Neural cell (in vitro differentiated cells): ENCODE measurements around the gene PACS2. TPM values are rescaled to one million over a fixed set of nuclear protein-coding genes. Genes with fewer than 3 reads are reported as not detected.
"Not testable (repeated sequence)": the region's sequence is repeated elsewhere in the genome, so short reads cannot be mapped to it uniquely, and the experiment has no call there.

Experiments
- H2AFZ ChIP-seq: fragments of 200-600, 300-800 bp; sonication (generic), shearing (Covaris generic); 2 replicates; pipeline ENCODE4 v1.6.0; 2014; ENCODE audit warnings: low read depth, mild to moderate bottlenecking, antibody characterized with exemption, low read length, moderate library complexity
- H3F3A ChIP-seq: fragments of 200-600 bp; shearing (Covaris generic); 2 replicates; pipeline ENCODE4 v1.6.1; 2016; ENCODE audit warnings: mild to moderate bottlenecking, moderate library complexity, mixed read lengths, antibody characterized with exemption, low read length; ENCODE audit not compliant: insufficient read depth, poor library complexity, severe bottlenecking
- H3K27ac ChIP-seq: fragments of 200-600, 300-800 bp; sonication (generic), shearing (Covaris generic); 2 replicates; pipeline ENCODE4 v1.5.1; 2014; ENCODE audit warnings: mild to moderate bottlenecking, low read length, moderate library complexity
- H3K27me3 ChIP-seq: fragments of 300-800, 200-600 bp; sonication (generic), shearing (Covaris generic); 2 replicates; pipeline ENCODE4 v1.6.0; 2014; ENCODE audit warnings: mild to moderate bottlenecking, low read depth, low read length, moderate library complexity; ENCODE audit not compliant: insufficient read depth
- H3K36me3 ChIP-seq: fragments of 300-800, 200-600 bp; sonication (generic), shearing (Covaris generic); 2 replicates; pipeline ENCODE4 v1.5.1; 2014; ENCODE audit warnings: mild to moderate bottlenecking, antibody characterized with exemption, low read length, moderate library complexity; ENCODE audit not compliant: insufficient read depth
- H3K4me2 ChIP-seq: fragments of 300-800, 200-600 bp; sonication (generic), shearing (Covaris generic); 2 replicates; pipeline ENCODE4 v1.6.0; 2014; ENCODE audit warnings: mild to moderate bottlenecking, low read length
- H3K4me3 ChIP-seq: fragments of 300-800, 200-600 bp; sonication (generic), shearing (Covaris generic); 2 replicates; pipeline ENCODE4 v1.5.1; 2014; ENCODE audit warnings: mild to moderate bottlenecking, low read length, moderate library complexity
- H3K79me2 ChIP-seq: fragments of 200-600 bp; shearing (Covaris generic); replicated peaks from 2 replicates; pipeline ENCODE4 v1.6.0; 2014; ENCODE audit warnings: mild to moderate bottlenecking, low read length, moderate library complexity; ENCODE audit not compliant: insufficient read depth
- H3K9ac ChIP-seq: fragments of 300-800, 200-600 bp; sonication (generic), shearing (Covaris generic); 2 replicates; pipeline ENCODE4 v1.6.1; 2016; ENCODE audit warnings: mild to moderate bottlenecking, low read length, mixed read lengths
- H3K9me2 ChIP-seq: fragments of 200-600 bp; shearing (Covaris generic); 2 replicates; pipeline ENCODE4 v1.6.1; 2016; ENCODE audit warnings: mild to moderate bottlenecking, low read length, mixed read lengths; ENCODE audit not compliant: insufficient read depth
- H3K9me3 ChIP-seq: fragments of 200-600, 300-800 bp; sonication (generic), shearing (Covaris generic); 2 replicates; pipeline ENCODE4 v1.6.1; 2016; ENCODE audit warnings: mild to moderate bottlenecking, mixed run types, low read length, moderate library complexity, mixed read lengths
- H4K20me1 ChIP-seq: fragments of 200-600 bp; shearing (Covaris generic); 2 replicates; pipeline ENCODE4 v1.6.1; 2016; ENCODE audit warnings: mild to moderate bottlenecking, mixed run types; ENCODE audit not compliant: insufficient read depth
- CTCF ChIP-seq: fragments of 450-650 bp; IDR thresholded peaks from 2 replicates; pipeline ENCODE4 v1.5.1; 2014; ENCODE audit warnings: antibody characterized with exemption, mild to moderate bottlenecking, moderate library complexity; ENCODE audit not compliant: poor library complexity, severe bottlenecking
- EP300 ChIP-seq: fragments of 450-650 bp; conservative IDR thresholded peaks from 2 replicates; pipeline ENCODE4 v1.6.1; 2014; ENCODE audit warnings: antibody characterized with exemption, mild to moderate bottlenecking, moderate library complexity; ENCODE audit not compliant: poor library complexity, severe bottlenecking
- EZH2 ChIP-seq: fragments of 200-600, 300-800 bp; shearing (Covaris generic), sonication (generic); IDR thresholded peaks from 2 replicates; pipeline ENCODE4 v1.6.1; 2014; ENCODE audit warnings: antibody characterized with exemption, low read length, borderline replicate concordance, mild to moderate bottlenecking; ENCODE audit not compliant: insufficient read depth, poor library complexity, severe bottlenecking
- MXI1 ChIP-seq: fragments of 450-650 bp; conservative IDR thresholded peaks from 2 replicates; pipeline ENCODE4 v1.6.1; 2014; ENCODE audit warnings: antibody characterized with exemption, mild to moderate bottlenecking; ENCODE audit not compliant: poor library complexity, severe bottlenecking
- POLR2AphosphoS5 ChIP-seq: IDR thresholded peaks from 2 replicates; pipeline ENCODE4 v1.6.1; 2012
- RAD21 ChIP-seq: fragments of 450-650 bp; conservative IDR thresholded peaks from 2 replicates; pipeline ENCODE4 v1.6.1; 2014; ENCODE audit warnings: antibody characterized with exemption, mild to moderate bottlenecking, moderate library complexity
- REST ChIP-seq: IDR thresholded peaks from 2 replicates; pipeline ENCODE4 v1.6.1; 2012; ENCODE audit warnings: borderline replicate concordance
- SMC3 ChIP-seq: fragments of 450-650 bp; conservative IDR thresholded peaks from 2 replicates; pipeline ENCODE4 v1.6.1; 2014; ENCODE audit warnings: antibody characterized with exemption, mild to moderate bottlenecking, moderate library complexity; ENCODE audit not compliant: poor library complexity
- TAF1 ChIP-seq: IDR thresholded peaks from 2 replicates; pipeline ENCODE4 v1.6.1; 2012; ENCODE audit warnings: low read depth
- polyA plus RNA-seq: library from polyadenylated mRNA; depleted of rRNA; stranded (reverse); fragments of >200 nt; gene quantifications from 2 replicates; pipeline ENCODE4 v1.2.3, GENCODE V29; 2014

PACS2 gene
- polyA plus RNA-seq, 1 donor from 2014 or later = 77.7 TPM

GRCh38 chr14:105286759-105287144 is 27.8 kb upstream of the PACS2 start:
- TF ChIP-seq SMC3 = no peak
- TF ChIP-seq TAF1 = no peak
- no peak for TF ChIP-seq REST
- TF ChIP-seq CTCF = no peak
- TF ChIP-seq EP300 = no peak
- TF ChIP-seq EZH2 = no peak
- TF ChIP-seq RAD21 = no peak
- no peak for TF ChIP-seq POLR2AphosphoS5
- TF ChIP-seq MXI1 = no peak
- Histone ChIP-seq H3K36me3 (no peaks in the 10 kb centered on the region), H3K9ac (no peak overlapping the region), H2AFZ (no peak overlapping the region), H3F3A (no peaks in the 10 kb centered on the region), H4K20me1 (no peaks in the 10 kb centered on the region), H3K9me3 (no peaks in the 10 kb centered on the region), H3K4me3 (no peak overlapping the region), H3K27me3 (no peaks in the 10 kb centered on the region), H3K9me2 (no peaks in the 10 kb centered on the region), H3K27ac (no peak overlapping the region), H3K4me2 (no peak overlapping the region), H3K79me2 (peaks cover 8% of the 10 kb centered on the region)

DNA sequence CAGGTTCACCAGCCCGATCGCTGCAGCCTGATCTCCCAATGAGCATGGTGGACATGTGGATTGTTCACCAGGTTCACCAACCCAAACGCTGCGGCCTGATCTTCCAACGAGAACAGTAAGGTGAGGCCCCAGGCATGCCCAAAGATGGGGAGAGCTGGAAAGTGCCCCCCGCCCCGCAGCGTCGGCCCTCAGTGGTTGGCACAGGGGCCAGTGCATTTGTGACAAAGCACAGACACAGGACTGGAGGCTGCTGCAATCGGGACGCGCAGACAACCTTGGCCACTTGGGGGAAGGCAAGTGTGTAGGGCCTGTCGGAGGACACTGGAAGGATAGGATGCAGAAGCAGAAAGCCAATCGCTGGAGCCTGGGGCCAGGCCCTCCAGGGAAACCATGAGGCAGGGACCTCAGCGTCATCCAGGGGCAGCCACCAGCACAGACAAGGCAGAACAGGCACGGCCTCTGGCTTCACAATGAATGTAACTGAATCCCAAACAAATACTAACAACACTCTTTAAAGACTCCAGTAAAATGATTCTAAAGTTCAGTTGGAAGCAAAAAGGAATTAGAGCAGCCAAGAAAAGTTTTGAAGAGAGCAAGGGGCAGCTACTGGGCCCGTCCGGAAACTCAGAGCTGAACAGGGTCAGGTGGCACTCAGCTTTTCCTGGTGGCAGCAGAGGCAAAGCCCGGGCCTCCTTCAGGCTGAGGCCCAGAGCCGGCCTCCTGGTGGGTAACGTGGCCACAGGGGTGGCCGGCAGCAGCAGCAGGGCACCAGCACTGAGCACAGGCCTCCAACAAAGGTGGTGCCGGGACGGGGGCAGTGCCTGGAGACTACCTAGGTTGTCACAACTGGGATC is 27.1 kb upstream of the PACS2 start:
- Histone ChIP-seq H4K20me1 (no peaks in the 10 kb centered on the region), H3K27me3 (no peaks in the 10 kb centered on the region), H3K36me3 (no peaks in the 10 kb centered on the region), H3F3A (no peaks in the 10 kb centered on the region), H3K79me2 (peaks cover 8% of the 10 kb centered on the region), H2AFZ (no peak overlapping the region), H3K27ac (no peak overlapping the region), H3K4me3 (no peak overlapping the region), H3K9me2 (no peaks in the 10 kb centered on the region), H3K9me3 (no peaks in the 10 kb centered on the region), H3K9ac (no peak overlapping the region), H3K4me2 (no peak overlapping the region)
- TF ChIP-seq SMC3 (no peak), POLR2AphosphoS5 (no peak), TAF1 (no peak), MXI1 (no peak), EZH2 (no peak), EP300 (no peak)

- not testable (repeated sequence) for H3K9me2 ChIP-seq, H2AFZ ChIP-seq, H3K4me2 ChIP-seq, H3K27me3 ChIP-seq, H3K9ac ChIP-seq, H3K27ac ChIP-seq, H3K36me3 ChIP-seq, H3K9me3 ChIP-seq, H3F3A ChIP-seq, H4K20me1 ChIP-seq, H3K4me3 ChIP-seq
- peaks cover 13% of the 10 kb centered on the region for H3K79me2 ChIP-seq
Measured at GRCh38 chr14:105288936-105289335, 25.6 kb upstream of the PACS2 start.
